AG10803 (cell line): ENCODE data around the gene AKR7A2.

Experiments
- DNase-seq: peaks from one replicate; pipeline ENCODE4 v3.0.0; 2010; ENCODE audit warnings: low read depth
- H3K4me3 ChIP-seq: 2 replicates; pipeline ENCODE4 v1.5.1; 2011; ENCODE audit warnings: mild to moderate bottlenecking, low read length, control low read depth
- TF ChIP-seq, protein P1 (sequence below): conservative IDR thresholded peaks from 2 replicates; pipeline ENCODE4 v1.5.1; 2011; ENCODE audit warnings: mild to moderate bottlenecking, low read length, control low read depth, inconsistent platforms

The AKR7A2 gene

DNA sequence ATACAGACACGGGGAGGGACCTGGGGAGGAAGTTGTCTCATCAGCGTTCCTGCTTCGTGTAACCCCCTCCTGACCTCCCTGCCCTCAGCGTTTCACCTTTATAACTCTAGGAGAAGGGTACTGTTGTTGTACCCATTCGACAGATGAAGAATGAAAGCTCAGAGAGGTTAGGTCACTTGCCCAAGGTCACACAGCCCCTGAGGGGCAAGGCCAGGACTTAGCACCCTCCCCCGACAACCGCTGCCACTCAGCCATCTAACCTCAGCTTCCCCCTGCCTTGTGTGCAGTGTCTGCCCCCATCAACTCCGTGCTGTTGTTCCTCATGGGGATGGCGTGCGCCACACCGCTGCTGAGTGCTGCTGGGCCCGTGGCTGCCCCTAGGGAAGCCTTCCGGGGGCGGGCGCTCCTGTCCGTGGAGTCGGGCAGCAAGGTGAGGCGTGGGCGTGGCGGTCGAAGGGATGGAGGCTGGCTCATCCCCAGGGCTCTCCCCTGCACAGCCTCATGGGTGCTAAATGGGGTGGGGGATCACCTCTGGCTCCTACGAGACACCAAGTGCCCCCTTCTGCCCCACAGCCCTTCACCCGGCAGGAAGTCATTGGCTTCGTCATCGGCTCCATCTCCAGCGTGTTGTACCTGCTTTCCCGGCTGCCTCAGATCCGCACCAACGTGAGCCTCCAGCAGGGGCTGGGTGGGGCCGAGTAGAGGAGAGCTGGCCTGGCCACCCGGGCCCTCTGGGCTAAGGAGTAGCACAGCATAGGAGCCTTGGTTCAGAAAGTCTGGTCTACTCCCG lies 14.2 kb upstream of the AKR7A2 start:
- no peak overlapping the region for H3K4me3 ChIP-seq
- no peak for DNase-seq
- TF ChIP-seq, protein P1, sequence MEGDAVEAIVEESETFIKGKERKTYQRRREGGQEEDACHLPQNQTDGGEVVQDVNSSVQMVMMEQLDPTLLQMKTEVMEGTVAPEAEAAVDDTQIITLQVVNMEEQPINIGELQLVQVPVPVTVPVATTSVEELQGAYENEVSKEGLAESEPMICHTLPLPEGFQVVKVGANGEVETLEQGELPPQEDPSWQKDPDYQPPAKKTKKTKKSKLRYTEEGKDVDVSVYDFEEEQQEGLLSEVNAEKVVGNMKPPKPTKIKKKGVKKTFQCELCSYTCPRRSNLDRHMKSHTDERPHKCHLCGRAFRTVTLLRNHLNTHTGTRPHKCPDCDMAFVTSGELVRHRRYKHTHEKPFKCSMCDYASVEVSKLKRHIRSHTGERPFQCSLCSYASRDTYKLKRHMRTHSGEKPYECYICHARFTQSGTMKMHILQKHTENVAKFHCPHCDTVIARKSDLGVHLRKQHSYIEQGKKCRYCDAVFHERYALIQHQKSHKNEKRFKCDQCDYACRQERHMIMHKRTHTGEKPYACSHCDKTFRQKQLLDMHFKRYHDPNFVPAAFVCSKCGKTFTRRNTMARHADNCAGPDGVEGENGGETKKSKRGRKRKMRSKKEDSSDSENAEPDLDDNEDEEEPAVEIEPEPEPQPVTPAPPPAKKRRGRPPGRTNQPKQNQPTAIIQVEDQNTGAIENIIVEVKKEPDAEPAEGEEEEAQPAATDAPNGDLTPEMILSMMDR: no peak

GRCh38 chr1:19325368-19325957 lies 13.5 kb upstream of the AKR7A2 start:
- DNase-seq: no peak
- H3K4me3 ChIP-seq: no peak overlapping the region
- TF ChIP-seq, protein P1: no peak

DNA sequence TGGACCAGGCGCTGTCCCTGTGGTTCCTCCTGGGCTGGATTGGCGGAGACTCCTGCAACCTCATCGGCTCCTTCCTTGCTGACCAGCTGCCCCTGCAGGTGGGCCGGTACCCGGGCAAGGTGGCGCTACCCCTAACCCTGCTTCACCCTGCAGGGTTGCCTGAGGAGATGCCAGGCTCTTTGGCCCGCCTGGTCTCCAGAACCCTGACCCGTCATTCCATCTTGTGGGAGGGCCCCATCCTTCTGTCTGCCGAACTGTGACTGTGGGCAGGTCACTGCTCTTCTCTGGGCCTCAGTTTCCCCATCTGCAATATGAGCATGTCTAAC lies 12.7 kb upstream of the AKR7A2 start:
- no peak for DNase-seq
- H3K4me3 ChIP-seq: no peak overlapping the region
- TF ChIP-seq, protein P1: no peak

- TF ChIP-seq, protein P1: no peak
- no peak for DNase-seq
- H3K4me3 ChIP-seq: no peak overlapping the region
These were observed 12.2 kb upstream of the AKR7A2 start for GRCh38 chr1:19323987-19324664.

DNA sequence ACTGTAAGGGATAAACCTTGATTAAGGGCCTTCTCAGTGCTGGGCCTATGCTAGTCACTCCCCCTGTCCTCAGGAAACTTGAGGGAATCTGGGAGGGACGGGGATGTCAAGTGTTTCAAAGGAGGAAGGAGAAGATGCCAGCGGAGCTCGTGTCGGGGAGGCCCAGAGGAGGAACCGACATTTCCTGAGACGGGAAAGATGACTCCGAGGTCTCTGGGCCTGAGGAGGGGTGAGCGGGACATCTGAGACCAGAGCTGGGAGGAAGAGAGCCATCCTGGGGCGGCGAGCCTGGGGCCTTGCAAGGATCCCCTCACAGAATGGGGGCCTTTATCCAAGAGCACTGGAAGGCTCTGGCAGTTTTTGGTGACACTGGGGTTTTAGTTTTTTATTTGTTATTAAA lies 10.5 kb upstream of the AKR7A2 start:
- no peak overlapping the region for H3K4me3 ChIP-seq
- no peak for DNase-seq
- TF ChIP-seq, protein P1: no peak

DNA sequence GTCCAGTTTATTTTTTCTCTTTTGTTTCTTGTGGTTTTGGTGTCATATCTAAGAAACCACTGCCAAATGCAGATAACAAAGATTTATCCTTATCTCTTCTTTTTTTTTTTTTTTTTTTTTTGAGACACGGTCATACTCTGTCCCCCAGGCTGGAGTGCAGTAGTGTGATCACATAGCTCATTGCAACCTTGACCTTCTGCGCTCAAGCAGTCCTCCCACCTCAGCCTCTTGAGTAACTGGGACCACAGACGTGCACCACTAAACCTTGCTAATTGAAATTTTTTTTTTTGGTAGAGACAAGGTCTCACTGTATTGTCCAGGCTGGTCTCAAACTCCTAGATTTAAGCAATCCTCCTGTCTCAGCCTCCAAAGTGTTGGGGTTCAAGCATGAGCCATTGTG lies 9.1 kb upstream of the AKR7A2 start:
- no peak overlapping the region for H3K4me3 ChIP-seq
- TF ChIP-seq, protein P1: no peak
- DNase-seq: no peak

DNA sequence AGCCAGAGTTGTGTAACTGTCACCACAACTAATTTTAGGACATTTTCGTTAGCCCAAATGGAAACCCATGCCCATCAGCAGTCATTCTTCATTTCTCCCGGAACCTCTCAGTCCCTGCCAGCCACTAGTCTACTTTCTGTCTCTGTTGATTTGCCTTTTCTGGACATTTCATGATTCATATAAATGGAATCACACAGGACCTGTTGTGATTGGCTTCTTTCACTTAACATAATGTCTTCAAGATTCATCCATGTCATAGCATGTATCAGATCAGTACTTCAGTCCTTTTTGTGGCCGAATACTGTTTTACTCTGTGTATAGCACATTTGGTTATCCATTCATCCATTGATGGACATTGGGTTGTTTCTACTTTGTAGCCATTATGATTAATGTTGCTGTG lies 7.3 kb upstream of the AKR7A2 start:
- DNase-seq: no peak
- H3K4me3 ChIP-seq: no peak overlapping the region
- TF ChIP-seq, protein P1: no peak
